IMR-90 (cell line): ENCODE data around the gene KCTD16. TPM values are rescaled to one million over a fixed set of nuclear protein-coding genes. Genes with fewer than 3 reads are reported as not detected.

ENCODE experiments used
- ATAC-seq: fragments of 200-7000 bp; cut with Tn5 transposase; 2 replicates; pipeline ENCODE4 v1.9.1; 2020; ENCODE audit warnings: low read depth, mild to moderate bottlenecking, moderate library complexity
- BruUV-seq: library from RNA; stranded (reverse); fragments of 400-500 nt; replicated peaks from 2 replicates; lab custom pipeline; 2021; lab: Mats Ljungman, UMichigan
- CTCF ChIA-PET: fragments of 300-600 bp; formaldehyde crosslinking; extraction: SDS; loops from one replicate; lab custom pipeline; 2021; ENCODE audit warnings: antibody characterized with exemption; lab: Yijun Ruan, JAX
- POLR2A ChIA-PET: fragments of 300-600 bp; sonication (Branson Sonifier 250); formaldehyde crosslinking; loops from one replicate; lab custom pipeline; 2022; ENCODE audit warnings: antibody characterized with exemption; ENCODE audit not compliant: unreplicated experiment; lab: Charles Lee
- DNase-seq: peaks from one replicate; pipeline ENCODE4 v3.0.0; 2013
- H2AFZ ChIP-seq: replicated peaks from 2 replicates; pipeline ENCODE3; 2013; ENCODE audit warnings: low read length, mild to moderate bottlenecking; ENCODE audit not compliant: poor library complexity
- H2AK5ac ChIP-seq: 2 replicates; pipeline ENCODE4 v1.6.1; 2013; ENCODE audit warnings: low read depth, low read length, inconsistent platforms
- H2AK9ac ChIP-seq: replicated peaks from 2 replicates; pipeline ENCODE3; 2013; ENCODE audit warnings: mild to moderate bottlenecking, low read depth, low read length, moderate library complexity; ENCODE audit not compliant: poor library complexity
- H2BK120ac ChIP-seq: 2 replicates; pipeline ENCODE4 v1.6.1; 2013; ENCODE audit warnings: low read depth, low read length, inconsistent platforms
- H2BK15ac ChIP-seq: 3 replicates; pipeline ENCODE4 v1.6.1; 2013; ENCODE audit warnings: low read depth, low read length, inconsistent platforms
- H2BK20ac ChIP-seq: 2 replicates; pipeline ENCODE4 v1.6.1; 2013; ENCODE audit warnings: low read depth, mild to moderate bottlenecking, inconsistent platforms, low read length, moderate library complexity
- H2BK5ac ChIP-seq: 2 replicates; pipeline ENCODE4 v1.6.1; 2013; ENCODE audit warnings: mild to moderate bottlenecking, low read depth, low read length, inconsistent platforms; ENCODE audit not compliant: poor library complexity, severe bottlenecking
- H3K14ac ChIP-seq: replicated peaks from 2 replicates; pipeline ENCODE4 v1.6.1; 2013; ENCODE audit warnings: low read depth, low read length, inconsistent platforms
- H3K18ac ChIP-seq: 2 replicates; pipeline ENCODE4 v1.6.1; 2013; ENCODE audit warnings: low read depth, low read length, control low read depth
- H3K23ac ChIP-seq: 2 replicates; pipeline ENCODE4 v1.6.1; 2013; ENCODE audit warnings: low read depth, low read length, inconsistent platforms
- H3K27ac ChIP-seq: 2 replicates; pipeline ENCODE4 v1.5.1; 2013; ENCODE audit warnings: mild to moderate bottlenecking, control low read depth, low read length; ENCODE audit not compliant: insufficient read depth
- H3K27me3 ChIP-seq: 2 replicates; pipeline ENCODE4 v1.6.1; 2013; ENCODE audit warnings: low read length; ENCODE audit not compliant: control insufficient read depth, insufficient read depth
- H3K36me3 ChIP-seq: 2 replicates; pipeline ENCODE4 v1.6.1; 2013; ENCODE audit warnings: low read length, mixed read lengths; ENCODE audit not compliant: control insufficient read depth, insufficient read depth
- H3K4ac ChIP-seq: 2 replicates; pipeline ENCODE4 v1.6.1; 2013; ENCODE audit warnings: low read depth, low read length, inconsistent platforms
- H3K4me1 ChIP-seq: 2 replicates; pipeline ENCODE4 v1.6.1; 2013; ENCODE audit warnings: low read length, mixed read lengths; ENCODE audit not compliant: control insufficient read depth, insufficient read depth
- H3K4me2 ChIP-seq: 2 replicates; pipeline ENCODE4 v1.6.1; 2013; ENCODE audit warnings: low read depth, mild to moderate bottlenecking, control low read depth, low read length, moderate library complexity
- H3K4me3 ChIP-seq: 2 replicates; pipeline ENCODE4 v1.5.1; 2013; ENCODE audit warnings: low read depth, mild to moderate bottlenecking, control low read depth, low read length, moderate library complexity; ENCODE audit not compliant: insufficient read depth
- H3K56ac ChIP-seq: 2 replicates; pipeline ENCODE4 v1.6.1; 2013; ENCODE audit warnings: low read length, inconsistent platforms; ENCODE audit not compliant: insufficient read depth; ENCODE audit errors: extremely low read depth
- H3K79me1 ChIP-seq, 2 experiments: 2 replicates each; pipeline ENCODE4 v1.6.1; 2013; ENCODE audit warnings: low read length in 2 of 2, inconsistent platforms in 1 of 2, low read depth in 1 of 2
- H3K9ac ChIP-seq: 2 replicates; pipeline ENCODE4 v1.6.1; 2013; ENCODE audit warnings: low read depth, low read length, control low read depth
- H3K9me1 ChIP-seq: 2 replicates; pipeline ENCODE4 v1.6.1; 2013; ENCODE audit warnings: low read length, inconsistent platforms; ENCODE audit not compliant: insufficient read depth
- H3K9me3 ChIP-seq: 2 replicates; pipeline ENCODE4 v1.6.1; 2013; ENCODE audit warnings: low read length; ENCODE audit not compliant: control insufficient read depth, insufficient read depth
- H4K20me1 ChIP-seq: 2 replicates; pipeline ENCODE4 v1.6.1; 2013; ENCODE audit warnings: low read length, inconsistent platforms; ENCODE audit not compliant: insufficient read depth
- H4K5ac ChIP-seq: 2 replicates; pipeline ENCODE4 v1.6.1; 2013; ENCODE audit warnings: mild to moderate bottlenecking, low read depth, low read length, control low read depth
- H4K8ac ChIP-seq, 2 experiments: 2 replicates each; pipeline ENCODE4 v1.6.1; 2013; ENCODE audit warnings: low read depth in 2 of 2, low read length in 2 of 2, control low read depth in 1 of 2, inconsistent platforms in 1 of 2
- H4K91ac ChIP-seq: 2 replicates; pipeline ENCODE4 v1.6.1; 2013; ENCODE audit warnings: low read depth, low read length, inconsistent platforms; ENCODE audit not compliant: insufficient read depth
- MAFK ChIP-seq: IDR thresholded peaks from 2 replicates; pipeline ENCODE4 v1.6.1; 2012; ENCODE audit warnings: low read depth, low read length, improper control_type of control experiment
- SMC3 ChIP-seq: fragments of 150-350 bp; IDR thresholded peaks from 2 replicates; pipeline ENCODE4 v1.6.1; 2016; ENCODE audit warnings: low read depth, mild to moderate bottlenecking, antibody characterized with exemption, low read length, moderate library complexity
- WGBS, 2 experiments: methylation state at CpG; one replicate each; pipeline versions ENCODE4 v1.1.5 to v1.1.7; 2013; ENCODE audit warnings: missing lambda C conversion rate in 2 of 2; ENCODE audit not compliant: insufficient read length in 1 of 2; ENCODE audit errors: extremely low coverage in 2 of 2; 5-methylcytosine and 5-hydroxymethylcytosine counted together
- dilution Hi-C: fragments of 300-500 bp; cut with HindIII; formaldehyde crosslinking; loops from one replicate; pipeline ENCODE4 v1.14.3; 2018; ENCODE audit warnings: low sequenced_read_pairs; ENCODE audit not compliant: unreplicated experiment
- in situ Hi-C: fragments of 300-500 bp; cut with MboI; formaldehyde crosslinking; loops from 3 replicates; pipeline ENCODE4 v1.14.3; 2019; ENCODE audit warnings: low sequenced_read_pairs, inconsistent platforms, mixed read lengths
- intact Hi-C: fragments of 100-400 bp; cut with micrococcal nuclease; formaldehyde crosslinking; loops from 2 replicates; pipeline ENCODE4 v1.10.0; 2022
- polyA plus RNA-seq, 3 experiments: library from polyadenylated mRNA; depleted of rRNA; stranded (reverse); fragments of >200 nt; gene quantifications; 2 replicates each; pipeline ENCODE4 v1.2.3, GENCODE V29; 2012; ENCODE audit warnings: low replicate concordance in 1 of 3
- total RNA-seq: library from RNA; depleted of rRNA; stranded (reverse); fragments of >200 nt; gene quantifications from 2 replicates; pipeline ENCODE4 v1.2.3, GENCODE V29; 2012

KCTD16 gene
- total and polyA plus RNA-seq, 2 of the 4 experiments (the other 2 are of a cell fraction), result 0.43 to 1.1 TPM

- H2AK5ac ChIP-seq, result no peak overlapping the region
- H3K4ac ChIP-seq, result no peak overlapping the region
- no peak overlapping the region for H4K8ac ChIP-seq
- DNase-seq, result no peak
- H4K91ac ChIP-seq, result no peak overlapping the region
- H3K4me2 ChIP-seq, result no peak overlapping the region
- POLR2A ChIA-PET, result no interaction called here
- H3K27ac ChIP-seq, result no peak overlapping the region
- in situ Hi-C loops (no loop called here), dilution Hi-C loops (no loop called here), intact Hi-C loops (no loop called here)
- CTCF ChIA-PET, result no interaction called here
- no peaks in the 10 kb centered on the region for H3K9me3 ChIP-seq
- no peak overlapping the region for H2AK9ac ChIP-seq
- H3K4me1 ChIP-seq, result no peaks in the 10 kb centered on the region
- H3K4me3 ChIP-seq, result no peak overlapping the region
- no peak for TF ChIP-seq SMC3
- peak; percentile 86 for TF ChIP-seq MAFK
- H3K36me3 ChIP-seq, result no peaks in the 10 kb centered on the region
- WGBS, 2 experiments, result no CpG with 5 or more reads among the region's 2 CpGs
- H3K56ac ChIP-seq, result no peak overlapping the region
- no peaks in the 10 kb centered on the region; the same call in none of the 2 replicates for H3K27me3 ChIP-seq
- no peak overlapping the region for H3K9ac ChIP-seq
- H2AFZ ChIP-seq, result no peak overlapping the region
- no peak overlapping the region for H2BK120ac ChIP-seq
- no peak overlapping the region for H2BK15ac ChIP-seq
- H3K9me1 ChIP-seq, result no peaks in the 10 kb centered on the region
- H3K14ac ChIP-seq, result no peak overlapping the region
- no peak overlapping the region for H2BK20ac ChIP-seq
- no TSS peak for BruUV-seq
- no peak overlapping the region for H4K5ac ChIP-seq
- no peak overlapping the region for H3K18ac ChIP-seq
- H3K23ac ChIP-seq, result no peak overlapping the region
- no peak for ATAC-seq
- no peaks in the 10 kb centered on the region for H4K20me1 ChIP-seq
- no peaks in the 10 kb centered on the region for H3K79me1 ChIP-seq
- H2BK5ac ChIP-seq, result no peak overlapping the region
Measured at GRCh38 chr5:144249755-144250464, 79.2 kb downstream of the KCTD16 start.
